Fibroblast of lung (primary cell): Measurements from ENCODE around the gene KPNA2. TPM values are rescaled to one million over a fixed set of nuclear protein-coding genes. Genes with fewer than 3 reads are reported as not detected.
"Not testable (repeated sequence)": the region's sequence is repeated elsewhere in the genome, so short reads cannot be mapped to it uniquely, and the experiment has no call there.

Experiments used
- DNase-seq, 2 donors: peaks; one replicate each; pipeline versions ENCODE4 v3.0.0 to v3.0.0-alpha.2; 2010; ENCODE audit warnings: low read depth in 2 of 2
- H2AFZ ChIP-seq: 2 replicates; pipeline ENCODE4 v1.5.1; 2012; ENCODE audit warnings: low read length, control low read depth, inconsistent platforms
- H3K27ac ChIP-seq: 2 replicates; pipeline ENCODE4 v1.5.1; 2011; ENCODE audit warnings: low read length, control low read depth; ENCODE audit not compliant: insufficient read depth
- H3K27me3 ChIP-seq: 2 replicates; pipeline ENCODE4 v1.5.1; 2011; ENCODE audit warnings: mild to moderate bottlenecking, low read length; ENCODE audit not compliant: control insufficient read depth, insufficient read depth
- H3K36me3 ChIP-seq: 2 replicates; pipeline ENCODE4 v1.5.1; 2011; ENCODE audit warnings: low read length; ENCODE audit not compliant: control insufficient read depth, insufficient read depth
- H3K4me1 ChIP-seq: 2 replicates; pipeline ENCODE4 v1.5.1; 2011; ENCODE audit warnings: low read length; ENCODE audit not compliant: control insufficient read depth, insufficient read depth; ENCODE audit errors: extremely low read depth
- H3K4me2 ChIP-seq: 2 replicates; pipeline ENCODE4 v1.5.1; 2011; ENCODE audit warnings: low read length, control low read depth; ENCODE audit not compliant: insufficient read depth; ENCODE audit errors: extremely low read depth
- H3K4me3 ChIP-seq, 4 experiments: fragments of 200-600 bp in 1 of 4; sonication (generic) in 1 of 4; replicated peaks in 1 of 4; 2 replicates each; pipeline ENCODE4 v1.5.1; 2011 to 2016; ENCODE audit warnings: low read length in 4 of 4, low read depth in 3 of 4, mild to moderate bottlenecking in 3 of 4, control low read depth in 2 of 4, inconsistent platforms in 1 of 4, mixed read lengths in 1 of 4; ENCODE audit not compliant: insufficient read depth in 1 of 4; ENCODE audit errors: control extremely low read depth in 1 of 4
- H3K79me2 ChIP-seq: 2 replicates; pipeline ENCODE4 v1.5.1; 2012; ENCODE audit warnings: mild to moderate bottlenecking, low read length, inconsistent platforms; ENCODE audit not compliant: control insufficient read depth, insufficient read depth
- H3K9ac ChIP-seq: 2 replicates; pipeline ENCODE4 v1.5.1; 2011; ENCODE audit warnings: mild to moderate bottlenecking, low read length, control low read depth; ENCODE audit not compliant: insufficient read depth
- H3K9me3 ChIP-seq: 2 replicates; pipeline ENCODE4 v1.5.1; 2012; ENCODE audit warnings: low read depth, low read length; ENCODE audit not compliant: control insufficient read depth, insufficient read depth
- H4K20me1 ChIP-seq: 2 replicates; pipeline ENCODE4 v1.5.1; 2011; ENCODE audit warnings: low read length; ENCODE audit not compliant: control insufficient read depth, insufficient read depth; ENCODE audit errors: extremely low read depth
- EZH2 ChIP-seq: IDR thresholded peaks from 2 replicates; pipeline ENCODE4 v1.5.1; 2012; ENCODE audit warnings: low read length, control low read depth, mild to moderate bottlenecking; ENCODE audit errors: missing control alignments
- polyA plus RNA-seq, 2 donors: library from polyadenylated mRNA; depleted of rRNA in 1 of 2; stranded (reverse) in 1 of 2; unstranded in 1 of 2; fragments of >200 nt; gene quantifications; 2 replicates each; pipeline ENCODE4 v1.2.1, GENCODE V29; 2011 to 2012; ENCODE audit warnings: missing spikeins in 1 of 2
- total RNA-seq: library from RNA; depleted of rRNA; stranded (reverse); fragments of >200 nt; gene quantifications from 2 replicates; pipeline ENCODE4 v1.2.1, GENCODE V29; 2014
- TF ChIP-seq, protein P1 (sequence below), 2 donors: IDR thresholded peaks in 1 of 2; conservative IDR thresholded peaks in 1 of 2; 1 replicate in 1 of 2; 2 replicates in 1 of 2; pipeline ENCODE4 v1.5.1; 2011 to 2012; ENCODE audit warnings: low read length in 2 of 2, control low read depth in 1 of 2, inconsistent platforms in 1 of 2, low read depth in 1 of 2, mild to moderate bottlenecking in 1 of 2

Gene KPNA2
- total and polyA plus RNA-seq, 2 donors (not counting 1 experiment from before 2014, with no cell fraction given), result 44.3 to 96.1 TPM

DNA sequence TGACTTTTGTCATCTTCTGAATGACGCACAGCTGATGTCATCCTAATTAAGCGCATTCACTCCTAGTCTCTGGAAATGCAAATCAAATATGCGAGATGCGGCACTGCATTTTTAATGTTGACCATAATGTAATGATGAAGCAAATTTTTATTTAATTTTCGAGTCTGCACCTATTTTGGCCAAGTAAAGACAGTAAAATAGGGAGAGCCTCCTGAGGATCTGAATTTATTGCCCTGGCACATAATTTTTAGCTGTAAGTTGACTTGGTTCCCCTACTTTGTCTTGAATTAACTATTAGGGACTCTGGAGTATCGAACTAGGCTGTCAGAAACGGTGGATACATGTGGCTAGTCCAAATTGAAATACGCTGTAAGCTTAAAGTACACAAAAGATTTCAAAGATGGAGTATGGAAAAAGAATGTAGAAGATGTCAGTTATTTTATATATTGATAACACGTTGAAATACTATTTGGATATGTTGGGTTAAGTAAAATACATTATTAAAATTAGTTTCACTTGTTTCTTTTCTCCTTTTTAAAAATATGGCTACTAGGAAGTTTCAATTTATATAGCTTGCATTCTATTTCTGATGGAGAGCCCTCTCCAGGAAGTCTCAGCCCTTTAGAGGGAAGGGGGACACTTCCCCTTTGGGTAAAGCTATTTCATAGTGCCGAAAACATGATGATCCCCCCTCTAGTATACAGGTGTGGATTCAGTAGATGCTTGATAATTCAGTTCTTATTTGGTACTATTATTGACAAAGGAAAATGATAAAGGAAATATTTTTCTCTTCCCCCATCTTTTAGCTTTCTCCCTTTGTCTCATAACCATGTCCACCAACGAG lies 991 bp downstream of the KPNA2 start:
- Histone ChIP-seq H3K79me2 (peaks cover 45% of the 10 kb centered on the region), H3K27me3 (no peaks in the 10 kb centered on the region), H2AFZ (peak overlapping the region; percentile 51), H3K4me2 (peak overlapping the region; percentile 92), H3K4me3 (peak overlapping the region; percentile 85 to 99 (median 93)), H3K4me1 (peaks cover 2% of the 10 kb centered on the region), H3K27ac (peak overlapping the region; percentile 92), H4K20me1 (no peaks in the 10 kb centered on the region), H3K9me3 (no peaks in the 10 kb centered on the region), H3K36me3 (peaks cover 5% of the 10 kb centered on the region), H3K9ac (peak overlapping the region; percentile 88)
- peak; percentile 50 to 66 for DNase-seq
- TF ChIP-seq, protein P1, sequence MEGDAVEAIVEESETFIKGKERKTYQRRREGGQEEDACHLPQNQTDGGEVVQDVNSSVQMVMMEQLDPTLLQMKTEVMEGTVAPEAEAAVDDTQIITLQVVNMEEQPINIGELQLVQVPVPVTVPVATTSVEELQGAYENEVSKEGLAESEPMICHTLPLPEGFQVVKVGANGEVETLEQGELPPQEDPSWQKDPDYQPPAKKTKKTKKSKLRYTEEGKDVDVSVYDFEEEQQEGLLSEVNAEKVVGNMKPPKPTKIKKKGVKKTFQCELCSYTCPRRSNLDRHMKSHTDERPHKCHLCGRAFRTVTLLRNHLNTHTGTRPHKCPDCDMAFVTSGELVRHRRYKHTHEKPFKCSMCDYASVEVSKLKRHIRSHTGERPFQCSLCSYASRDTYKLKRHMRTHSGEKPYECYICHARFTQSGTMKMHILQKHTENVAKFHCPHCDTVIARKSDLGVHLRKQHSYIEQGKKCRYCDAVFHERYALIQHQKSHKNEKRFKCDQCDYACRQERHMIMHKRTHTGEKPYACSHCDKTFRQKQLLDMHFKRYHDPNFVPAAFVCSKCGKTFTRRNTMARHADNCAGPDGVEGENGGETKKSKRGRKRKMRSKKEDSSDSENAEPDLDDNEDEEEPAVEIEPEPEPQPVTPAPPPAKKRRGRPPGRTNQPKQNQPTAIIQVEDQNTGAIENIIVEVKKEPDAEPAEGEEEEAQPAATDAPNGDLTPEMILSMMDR (conservative IDR thresholded peaks at IDR 0.05 in 1 of 2, IDR thresholded peaks at IDR 0.05 in 1 of 2; ENCODE audit: low read depth in 1 of 2, low read length in 2 of 2), result no peak
- TF ChIP-seq EZH2, result no peak

DNA sequence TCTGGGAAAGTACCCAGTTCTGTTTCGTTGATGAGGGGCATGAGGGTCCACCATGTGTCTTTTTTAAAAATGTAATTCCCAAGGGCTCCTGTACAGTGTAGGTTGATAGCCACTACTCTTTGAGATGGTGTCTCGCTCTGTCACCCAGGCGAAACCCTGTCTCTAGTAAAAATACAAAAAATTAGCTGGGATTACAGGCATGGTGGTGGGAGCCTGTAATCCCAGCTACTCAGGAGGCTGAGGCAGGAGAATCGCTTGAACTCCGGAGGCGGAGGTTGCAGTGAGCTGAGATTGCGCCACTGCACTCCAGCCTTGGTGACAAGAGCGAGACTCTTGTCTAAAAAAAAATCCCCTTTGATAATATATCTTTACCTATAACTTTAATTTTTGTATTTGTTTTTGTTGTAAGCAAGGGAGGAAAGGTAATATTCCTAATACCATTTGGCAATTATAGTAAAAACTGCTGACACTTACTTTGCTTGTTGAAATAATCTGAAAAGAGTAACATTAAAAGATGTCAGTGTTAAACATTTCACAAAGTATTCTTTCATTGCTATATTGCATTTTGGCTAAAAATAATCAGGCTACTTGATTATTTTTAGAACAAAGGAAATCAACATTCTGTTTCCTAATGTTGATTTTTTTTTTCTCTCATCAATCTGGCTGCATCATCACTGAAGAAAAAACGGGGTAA lies 11.8 kb downstream of the KPNA2 start:
- no peak for DNase-seq
- no peaks in the 10 kb centered on the region for H3K9me3 ChIP-seq
- TF ChIP-seq, protein P1 (conservative IDR thresholded peaks at IDR 0.05 in 1 of 2, IDR thresholded peaks at IDR 0.05 in 1 of 2; ENCODE audit: low read depth in 1 of 2, low read length in 2 of 2), result no peak
- no peak for TF ChIP-seq EZH2
- no peak overlapping the region for H3K4me3 ChIP-seq
- no peak overlapping the region for H2AFZ ChIP-seq
- no peak overlapping the region for H3K4me2 ChIP-seq
- peaks cover 2% of the 10 kb centered on the region for H3K79me2 ChIP-seq
- H4K20me1 ChIP-seq, result no peaks in the 10 kb centered on the region
- no peaks in the 10 kb centered on the region for H3K27me3 ChIP-seq
- H3K27ac ChIP-seq, result no peak overlapping the region
- peaks cover 10% of the 10 kb centered on the region for H3K36me3 ChIP-seq
- no peak overlapping the region for H3K9ac ChIP-seq
- no peaks in the 10 kb centered on the region for H3K4me1 ChIP-seq

DNA sequence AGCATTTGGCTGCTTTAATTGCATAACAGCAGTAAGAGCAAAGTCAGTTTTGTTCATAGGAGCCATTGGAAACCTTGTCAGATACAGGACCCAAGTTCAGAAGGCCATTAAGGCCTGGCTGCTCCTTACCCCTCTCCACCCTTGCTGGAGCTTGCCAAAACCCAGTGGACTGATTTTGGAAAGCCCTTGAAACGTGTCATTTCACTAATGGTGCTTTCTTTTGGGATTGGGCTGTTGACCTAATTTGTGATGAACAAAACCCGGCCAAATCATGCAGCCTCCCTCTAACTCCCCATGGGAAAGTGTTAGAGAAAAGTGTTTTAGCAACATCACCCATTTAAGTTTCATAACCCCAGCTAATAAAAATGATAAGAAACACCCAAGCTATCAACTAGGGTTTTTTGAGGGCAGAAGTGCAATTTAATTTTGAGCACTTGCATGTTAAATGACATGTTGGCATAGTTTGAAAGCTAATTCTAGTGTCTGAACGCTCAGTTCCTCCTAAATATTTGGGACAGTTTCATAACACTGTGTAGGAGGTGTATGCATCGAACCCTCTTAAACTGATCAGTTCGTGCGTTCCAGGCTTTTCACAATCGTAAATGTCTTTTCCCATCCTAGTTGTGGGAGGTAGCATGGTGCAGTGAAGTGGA lies 12.5 kb downstream of the KPNA2 start:
- not testable (repeated sequence) for H3K36me3 ChIP-seq, H3K9me3 ChIP-seq, H3K9ac ChIP-seq, H3K4me1 ChIP-seq, H4K20me1 ChIP-seq, H3K79me2 ChIP-seq, H3K4me3 ChIP-seq, H3K27me3 ChIP-seq, DNase-seq, H2AFZ ChIP-seq, H3K27ac ChIP-seq, H3K4me2 ChIP-seq
